T-helper 9 cell (primary cell): ENCODE results near the gene RBAK.
"Not testable (repeated sequence)": the region's sequence is repeated elsewhere in the genome, so short reads cannot be mapped to it uniquely, and the experiment has no call there.

Experiments used
- DNase-seq: peaks from one replicate; pipeline ENCODE4 v3.0.0-alpha.2; 2020
- total RNA-seq, 2 donors: gene quantifications; one replicate each; lab custom pipeline; 2026; lab: John Stamatoyannopoulos, UW

Gene RBAK
- 24.9 to 58.5 reads per million in 2 donors for total RNA-seq

GRCh38 chr7:5045558-5046396, at the start of gene RBAK:
RBAK (plus strand) TSS chr7:5045860; CDS start chr7:5048077, 2,217 bp downstream.
- DNase-seq, result peak; percentile 74

GRCh38 chr7:4996696-4997222, 48.9 kb upstream of the RBAK start:
- DNase-seq, result no peak

- DNase-seq, result no peak
These were observed 47.4 kb upstream of the RBAK start for GRCh38 chr7:4998244-4998643.

GRCh38 chr7:4998910-4999309, 46.8 kb upstream of the RBAK start:
- DNase-seq, result no peak

- DNase-seq, result no peak
These were observed 46.2 kb upstream of the RBAK start for GRCh38 chr7:4999369-4999950.

- DNase-seq, result no peak
These were observed 44.7 kb upstream of the RBAK start for GRCh38 chr7:5001003-5001402.

GRCh38 chr7:5001911-5002310, 43.7 kb upstream of the RBAK start:
- no peak for DNase-seq

- no peak for DNase-seq
These were observed 40.6 kb upstream of the RBAK start for GRCh38 chr7:5005066-5005465.

GRCh38 chr7:5012985-5013384, 32.7 kb upstream of the RBAK start:
- no peak for DNase-seq

- DNase-seq, result not testable (repeated sequence)
These were observed 29.7 kb upstream of the RBAK start for GRCh38 chr7:5015936-5016335.

GRCh38 chr7:5017626-5018025, 28.0 kb upstream of the RBAK start:
- DNase-seq, result not testable (repeated sequence)

GRCh38 chr7:5020098-5020497, 25.6 kb upstream of the RBAK start:
- DNase-seq, result no peak

GRCh38 chr7:5020976-5021550, 24.6 kb upstream of the RBAK start:
- not testable (repeated sequence) for DNase-seq

- not testable (repeated sequence) for DNase-seq
These were observed 22.0 kb upstream of the RBAK start for GRCh38 chr7:5023626-5024025.

- not testable (repeated sequence) for DNase-seq
These were observed 17.8 kb upstream of the RBAK start for GRCh38 chr7:5027796-5028410.

GRCh38 chr7:5033186-5033585, 12.5 kb upstream of the RBAK start:
- DNase-seq, result not testable (repeated sequence)

GRCh38 chr7:5035276-5035675, 10.4 kb upstream of the RBAK start:
- DNase-seq, result no peak

- DNase-seq, result no peak
These were observed 9.2 kb upstream of the RBAK start for GRCh38 chr7:5036446-5036845.

- DNase-seq, result no peak
These were observed 4.6 kb upstream of the RBAK start for GRCh38 chr7:5041047-5041446.

- no peak for DNase-seq
These were observed 2.0 kb upstream of the RBAK start for GRCh38 chr7:5043661-5044060.

GRCh38 chr7:5046397-5046732, 705 bp downstream of the RBAK start:
- DNase-seq, result not testable (repeated sequence)

GRCh38 chr7:5047127-5047526, 1.5 kb downstream of the RBAK start:
- DNase-seq, result not testable (repeated sequence)

- DNase-seq, result no peak
These were observed 5.0 kb downstream of the RBAK start for GRCh38 chr7:5050676-5051075.
